HepG2 (cell line): ENCODE data around the gene TPD52L2. TPM values are rescaled to one million over a fixed set of nuclear protein-coding genes. Genes with fewer than 3 reads are reported as not detected.

Experiments
- HDAC1 ChIP-seq: sonication (generic); formaldehyde crosslinking; IDR thresholded peaks from 2 replicates; pipeline ENCODE4 v1.5.1; 2020; ENCODE audit warnings: mild to moderate bottlenecking, missing genetic modification reagents
- HES4 ChIP-seq: sonication (generic); formaldehyde crosslinking; IDR thresholded peaks from 2 replicates; pipeline ENCODE4 v1.9.0; 2021; ENCODE audit warnings: mild to moderate bottlenecking, missing genetic modification reagents, borderline replicate concordance
- MBNL3 ChIP-seq: fragments of 250-450 bp; sonication (Bioruptor Pico); conservative IDR thresholded peaks from 2 replicates; pipeline ENCODE4 v1.8.0; 2022; ENCODE audit warnings: mild to moderate bottlenecking, inconsistent platforms
- MTA3 ChIP-seq: sonication (generic); formaldehyde crosslinking; IDR thresholded peaks from 2 replicates; pipeline ENCODE4 v1.4.0; 2020; ENCODE audit warnings: missing genetic modification reagents
- PRMT3 ChIP-seq: sonication (generic); formaldehyde crosslinking; IDR thresholded peaks from 2 replicates; pipeline ENCODE4 v1.8.1; 2022; ENCODE audit warnings: low read depth, mild to moderate bottlenecking, moderate library complexity, missing genetic modification reagents, borderline replicate concordance
- RARG ChIP-seq: sonication (generic); formaldehyde crosslinking; IDR thresholded peaks from 2 replicates; pipeline ENCODE4 v1.4.0; 2020; ENCODE audit warnings: low read depth, mild to moderate bottlenecking, missing genetic modification reagents
- SIX4 ChIP-seq: sonication (generic); formaldehyde crosslinking; IDR thresholded peaks from 2 replicates; pipeline ENCODE4 v1.4.0; 2020; ENCODE audit warnings: missing genetic modification reagents
- SMARCC2 ChIP-seq: fragments of 450-650 bp; IDR thresholded peaks from 2 replicates; pipeline ENCODE4 v1.6.1; 2017; ENCODE audit warnings: antibody characterized with exemption, mild to moderate bottlenecking
- SOX6 ChIP-seq, 2 experiments: fragments of 450-650 bp in 1 of 2; sonication (generic) in 1 of 2; formaldehyde crosslinking in 1 of 2; IDR thresholded peaks; 2 replicates each; pipeline versions ENCODE4 v1.4.0 to v1.6.1; 2017 to 2020; ENCODE audit warnings: antibody characterized with exemption in 1 of 2, mild to moderate bottlenecking in 1 of 2, missing genetic modification reagents in 1 of 2
- TCF7L2 ChIP-seq: IDR thresholded peaks from 2 replicates; pipeline ENCODE4 v1.6.1; 2011; ENCODE audit warnings: mild to moderate bottlenecking, low read depth, low read length, moderate library complexity
- ZNF124 ChIP-seq: sonication (generic); formaldehyde crosslinking; IDR thresholded peaks from 2 replicates; pipeline ENCODE4 v1.4.0; 2020; ENCODE audit warnings: missing genetic modification reagents
- ZNF232 ChIP-seq: sonication (generic); formaldehyde crosslinking; IDR thresholded peaks from 2 replicates; pipeline ENCODE4 v1.4.0; 2020; ENCODE audit warnings: missing genetic modification reagents, borderline replicate concordance
- ZNF260 ChIP-seq: sonication (generic); formaldehyde crosslinking; IDR thresholded peaks from 2 replicates; pipeline ENCODE4 v1.4.0; 2020; ENCODE audit warnings: missing genetic modification reagents, low read depth, mild to moderate bottlenecking, borderline replicate concordance
- ZNF317 ChIP-seq: sonication (generic); formaldehyde crosslinking; IDR thresholded peaks from 2 replicates; pipeline ENCODE4 v1.5.0; 2020; ENCODE audit warnings: mild to moderate bottlenecking, missing genetic modification reagents
- ZNF383 ChIP-seq: sonication (generic); formaldehyde crosslinking; IDR thresholded peaks from 2 replicates; pipeline ENCODE4 v1.4.0; 2020; ENCODE audit warnings: missing genetic modification reagents, mild to moderate bottlenecking, borderline replicate concordance
- ZNF430 ChIP-seq: sonication (generic); formaldehyde crosslinking; IDR thresholded peaks from 2 replicates; pipeline ENCODE4 v1.9.0; 2021; ENCODE audit warnings: mild to moderate bottlenecking, missing genetic modification reagents
- ZNF468 ChIP-seq: sonication (generic); formaldehyde crosslinking; IDR thresholded peaks from 2 replicates; pipeline ENCODE4 v1.8.0; 2022; ENCODE audit warnings: mild to moderate bottlenecking, moderate library complexity, missing genetic modification reagents
- ZNF772 ChIP-seq: sonication (generic); formaldehyde crosslinking; IDR thresholded peaks from 2 replicates; pipeline ENCODE4 v1.5.0; 2020; ENCODE audit warnings: mild to moderate bottlenecking, missing genetic modification reagents
- ZSCAN12 ChIP-seq: sonication (generic); formaldehyde crosslinking; IDR thresholded peaks from 2 replicates; pipeline ENCODE4 v1.9.0; 2021; ENCODE audit warnings: mild to moderate bottlenecking, missing genetic modification reagents
- polyA plus RNA-seq, 8 experiments: library from polyadenylated mRNA; depleted of rRNA in 3 of 8; stranded (reverse) in 7 of 8; unstranded in 1 of 8; fragments of >200 nt; fragmentation: Illumina TruSeq in 4 of 8; extraction: Trizol in 4 of 8; gene quantifications; 2 replicates each; pipeline versions ENCODE4 v1.2.1 to v1.2.3, GENCODE V29; 2011 to 2016; ENCODE audit warnings: low read depth in 4 of 8, missing spikeins in 1 of 8, mixed read lengths in 1 of 8; ENCODE audit not compliant: insufficient read depth in 1 of 8
- total RNA-seq, 5 experiments: library from RNA; depleted of rRNA; stranded (reverse); fragments of >200 nt; fragmentation: Illumina TruSeq; extraction: Trizol; gene quantifications; 2 replicates each; pipeline ENCODE4 v1.2.3, GENCODE V29; 2016; ENCODE audit warnings: low read depth in 1 of 5
- TF ChIP-seq, protein P1 (sequence below): sonication (generic); formaldehyde crosslinking; IDR thresholded peaks from 2 replicates; pipeline ENCODE4 v1.4.0; 2020; ENCODE audit warnings: mild to moderate bottlenecking, low read depth, missing genetic modification reagents
- TF ChIP-seq, protein P2 (sequence below), 2 experiments: fragments of 450-650 bp in 1 of 2; sonication (generic) in 1 of 2; formaldehyde crosslinking in 1 of 2; IDR thresholded peaks; 2 replicates each; pipeline versions ENCODE4 v1.6.1 to v1.8.0; 2016 to 2022; ENCODE audit warnings: antibody characterized with exemption in 1 of 2, mild to moderate bottlenecking in 1 of 2, missing genetic modification reagents in 1 of 2

TPD52L2 gene
- total and polyA plus RNA-seq, 2 of the 13 experiments (the other 11 are each of a cell fraction or from before 2014, with no cell fraction given) = 156 to 184 TPM

- TF ChIP-seq HDAC1 (CRISPR knock-in tag) (peak; percentile 62), ZNF430 (CRISPR knock-in tag) (no peak), MBNL3 (CRISPR knock-in tag) (0 out of 2 replicates have a peak, but pooled peaks have one; percentile 51), ZSCAN12 (CRISPR knock-in tag) (no peak), ZNF124 (CRISPR knock-in tag) (no peak), SIX4 (CRISPR knock-in tag) (no peak), ZNF468 (CRISPR knock-in tag) (no peak), SMARCC2 (no peak), ZNF772 (CRISPR knock-in tag) (0 out of 2 replicates have a peak, but pooled peaks have one; percentile 41), ZNF260 (CRISPR knock-in tag) (no peak), MTA3 (CRISPR knock-in tag) (no peak), PRMT3 (CRISPR knock-in tag) (no peak), RARG (CRISPR knock-in tag) (no peak), ZNF317 (CRISPR knock-in tag) (no peak), ZNF383 (no peak), SOX6 (IDR thresholded peaks at IDR 0.05) (no peak), SOX6 (CRISPR knock-in tag; IDR thresholded peaks at IDR 0.05) (0 out of 2 replicates have a peak, but pooled peaks have one; percentile 40), TCF7L2 (no peak), ZNF232 (no peak), HES4 (no peak)
- TF ChIP-seq, protein P1, sequence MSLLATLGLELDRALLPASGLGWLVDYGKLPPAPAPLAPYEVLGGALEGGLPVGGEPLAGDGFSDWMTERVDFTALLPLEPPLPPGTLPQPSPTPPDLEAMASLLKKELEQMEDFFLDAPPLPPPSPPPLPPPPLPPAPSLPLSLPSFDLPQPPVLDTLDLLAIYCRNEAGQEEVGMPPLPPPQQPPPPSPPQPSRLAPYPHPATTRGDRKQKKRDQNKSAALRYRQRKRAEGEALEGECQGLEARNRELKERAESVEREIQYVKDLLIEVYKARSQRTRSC = no peak
- TF ChIP-seq, protein P2, sequence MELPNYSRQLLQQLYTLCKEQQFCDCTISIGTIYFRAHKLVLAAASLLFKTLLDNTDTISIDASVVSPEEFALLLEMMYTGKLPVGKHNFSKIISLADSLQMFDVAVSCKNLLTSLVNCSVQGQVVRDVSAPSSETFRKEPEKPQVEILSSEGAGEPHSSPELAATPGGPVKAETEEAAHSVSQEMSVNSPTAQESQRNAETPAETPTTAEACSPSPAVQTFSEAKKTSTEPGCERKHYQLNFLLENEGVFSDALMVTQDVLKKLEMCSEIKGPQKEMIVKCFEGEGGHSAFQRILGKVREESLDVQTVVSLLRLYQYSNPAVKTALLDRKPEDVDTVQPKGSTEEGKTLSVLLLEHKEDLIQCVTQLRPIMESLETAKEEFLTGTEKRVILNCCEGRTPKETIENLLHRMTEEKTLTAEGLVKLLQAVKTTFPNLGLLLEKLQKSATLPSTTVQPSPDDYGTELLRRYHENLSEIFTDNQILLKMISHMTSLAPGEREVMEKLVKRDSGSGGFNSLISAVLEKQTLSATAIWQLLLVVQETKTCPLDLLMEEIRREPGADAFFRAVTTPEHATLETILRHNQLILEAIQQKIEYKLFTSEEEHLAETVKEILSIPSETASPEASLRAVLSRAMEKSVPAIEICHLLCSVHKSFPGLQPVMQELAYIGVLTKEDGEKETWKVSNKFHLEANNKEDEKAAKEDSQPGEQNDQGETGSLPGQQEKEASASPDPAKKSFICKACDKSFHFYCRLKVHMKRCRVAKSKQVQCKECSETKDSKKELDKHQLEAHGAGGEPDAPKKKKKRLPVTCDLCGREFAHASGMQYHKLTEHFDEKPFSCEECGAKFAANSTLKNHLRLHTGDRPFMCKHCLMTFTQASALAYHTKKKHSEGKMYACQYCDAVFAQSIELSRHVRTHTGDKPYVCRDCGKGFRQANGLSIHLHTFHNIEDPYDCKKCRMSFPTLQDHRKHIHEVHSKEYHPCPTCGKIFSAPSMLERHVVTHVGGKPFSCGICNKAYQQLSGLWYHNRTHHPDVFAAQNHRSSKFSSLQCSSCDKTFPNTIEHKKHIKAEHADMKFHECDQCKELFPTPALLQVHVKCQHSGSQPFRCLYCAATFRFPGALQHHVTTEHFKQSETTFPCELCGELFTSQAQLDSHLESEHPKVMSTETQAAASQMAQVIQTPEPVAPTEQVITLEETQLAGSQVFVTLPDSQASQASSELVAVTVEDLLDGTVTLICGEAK (IDR thresholded peaks at IDR 0.05) = no peak
- TF ChIP-seq, protein P2 (CRISPR knock-in tag; IDR thresholded peaks at IDR 0.05) = no peak
Measured at GRCh38 chr20:63846128-63846771, 18.8 kb upstream of the TPD52L2 start (continued).
